ENCODE results near the gene LRMDA. TPM values are rescaled to one million over a fixed set of nuclear protein-coding genes. Genes with fewer than 3 reads are reported as not detected.

The LRMDA gene
- total RNA-seq, 1 experiment from 2014 or later: 4.8 TPM

DNA sequence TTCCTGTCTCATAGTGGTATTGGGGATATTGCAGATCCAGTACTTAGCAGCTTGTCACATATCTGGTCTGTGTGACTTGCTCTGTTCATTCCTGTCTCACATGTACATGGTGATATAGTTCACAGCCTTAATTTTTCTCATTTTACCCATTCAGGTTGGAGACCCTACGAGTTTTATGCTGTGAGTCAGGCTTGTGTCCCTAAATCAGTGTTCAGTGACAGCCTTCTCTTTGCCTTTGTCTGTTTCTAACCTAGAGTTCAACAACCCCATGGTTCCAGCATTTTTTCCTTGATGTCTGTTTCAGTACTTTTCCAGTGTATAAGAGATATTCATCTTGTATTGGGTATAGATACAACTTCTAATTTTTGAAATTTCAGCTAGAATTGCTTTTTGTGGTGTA, 1016.2 kb downstream of the LRMDA start:
- RAD21 ChIA-PET (ENCODE audit: low non-redundant PET in 1 of 2, low total read pairs in 2 of 2, uncharacterized antibody in 2 of 2, unreplicated experiment in 2 of 2): no interaction called here
- Histone ChIP-seq H3K36me3 (ENCODE audit: control insufficient read depth in 1 of 2, insufficient read depth in 2 of 2, low read length in 2 of 2) (no peaks in the 10 kb centered on the region), H2AFZ (ENCODE audit: low read depth, low read length, poor library complexity, severe bottlenecking) (no peak overlapping the region), H3K9me3 (ENCODE audit: control insufficient read depth in 1 of 2, insufficient read depth in 1 of 2, low read depth in 1 of 2, low read length in 2 of 2) (no peaks in the 10 kb centered on the region), H3K9ac (ENCODE audit: low read length) (no peak overlapping the region), H3K4me1 (ENCODE audit: control insufficient read depth in 1 of 2, insufficient read depth in 2 of 2, low read length in 2 of 2) (no peaks in the 10 kb centered on the region), H4K20me1 (ENCODE audit: insufficient read depth) (no peaks in the 10 kb centered on the region), H3K79me2 (ENCODE audit: insufficient read depth, low read length) (no peaks in the 10 kb centered on the region), H3K9me2 (ENCODE audit: insufficient read depth) (no peaks in the 10 kb centered on the region), H3K27me3 (ENCODE audit: insufficient read depth, low read length) (peaks cover 7% of the 10 kb centered on the region; the same call in 1 of the 2 replicates), H3K4me2 (ENCODE audit: low read length) (no peak overlapping the region), H3K4me3 (replicated peaks in 1 of 2; ENCODE audit: low read depth in 1 of 2, low read length in 2 of 2) (no peak overlapping the region), H3K27ac (ENCODE audit: low read depth, low read length) (no peak overlapping the region)
- no peak for TF ChIP-seq MAX (IDR thresholded peaks at IDR 0.05)
- TF ChIP-seq SP1 (IDR thresholded peaks at IDR 0.05; ENCODE audit: low read depth): no peak
- TF ChIP-seq CBX3 (IDR thresholded peaks at IDR 0.05; ENCODE audit: low read depth): no peak
- TF ChIP-seq ELF1 (IDR thresholded peaks at IDR 0.05; ENCODE audit: borderline replicate concordance, low read depth): no peak
- no peak for TF ChIP-seq ZFX (IDR thresholded peaks at IDR 0.05)
- no peak for TF ChIP-seq EZH2phosphoT487 (IDR thresholded peaks at IDR 0.05; ENCODE audit: borderline replicate concordance)
- no peak for TF ChIP-seq EZH2 (IDR thresholded peaks at IDR 0.05)
- no peak for TF ChIP-seq FOSL1 (IDR thresholded peaks at IDR 0.05; ENCODE audit: low read depth)
- TF ChIP-seq JUND (IDR thresholded peaks at IDR 0.05): no peak
- TF ChIP-seq SRF (IDR thresholded peaks at IDR 0.05; ENCODE audit: low read depth): no peak
- TF ChIP-seq REST (IDR thresholded peaks at IDR 0.05; ENCODE audit: low read depth): no peak
- DNase-seq (ENCODE audit: low read depth, low spot score): no peak
- CTCF ChIA-PET: no interaction called here
- BruUV-seq (replicated peaks): no TSS peak
- intact Hi-C loops (cut with micrococcal nuclease): no loop called here
- POLR2A ChIA-PET: no interaction called here
- no peak for ATAC-seq

Data from HCT116 (cell line).